Right lobe of liver (tissue), 6 donors: ENCODE results near the gene ANO2. TPM values are rescaled to one million over a fixed set of nuclear protein-coding genes. Genes with fewer than 3 reads are reported as not detected.

ENCODE experiments used
- ATAC-seq, 4 donors: fragments of 200-7000 bp; cut with Tn5 transposase; one replicate each; pipeline ENCODE4 v1.9.1; 2020; ENCODE audit warnings: mild to moderate bottlenecking in 4 of 4, moderate library complexity in 4 of 4
- DNase-seq, 3 donors: peaks; one replicate each; pipeline ENCODE4 v3.0.0-alpha.2; 2020
- H3K27ac ChIP-seq, 3 donors: fragments of 200-600 bp; one replicate each; pipeline ENCODE4 v1.8.0; 2022
- H3K27me3 ChIP-seq, 2 donors: fragments of 200-600 bp; one replicate each; pipeline ENCODE4 v1.8.0; 2022
- H3K36me3 ChIP-seq, 4 donors: fragments of 200-600 bp; sonication (generic) in 1 of 4; one replicate each; pipeline versions ENCODE4 v1.5.1 to v1.8.0; 2017 to 2022; ENCODE audit warnings: control low read depth in 1 of 4
- H3K4me1 ChIP-seq, 4 donors: fragments of 200-600 bp; sonication (generic) in 1 of 4; one replicate each; pipeline versions ENCODE4 v1.5.1 to v1.8.0; 2017 to 2022; ENCODE audit warnings: control low read depth in 1 of 4
- H3K4me3 ChIP-seq, 3 donors: fragments of 200-600 bp; one replicate each; pipeline ENCODE4 v1.8.0; 2022
- H3K9me3 ChIP-seq, 4 donors: fragments of 200-600 bp; sonication (generic) in 1 of 4; one replicate each; pipeline versions ENCODE4 v1.5.1 to v1.8.0; 2017 to 2022; ENCODE audit warnings: control low read depth in 1 of 4
- CTCF ChIP-seq, 4 donors: fragments of 200-600 bp in 3 of 4; fragments of 450-650 bp in 1 of 4; IDR thresholded peaks; one replicate each; pipeline versions ENCODE4 v1.5.1 to v1.8.0; 2016 to 2022; ENCODE audit warnings: antibody characterized with exemption in 4 of 4, mild to moderate bottlenecking in 2 of 4
- POLR2A ChIP-seq: fragments of 450-650 bp; IDR thresholded peaks from one replicate; pipeline ENCODE4 v1.6.1; 2017; ENCODE audit warnings: antibody characterized with exemption, mild to moderate bottlenecking
- WGBS: methylation state at CpG from one replicate; pipeline ENCODE4 v1.1.6; 2018; ENCODE audit warnings: low coverage, low lambda C conversion rate; ENCODE audit not compliant: insufficient coverage; ENCODE audit errors: missing lambda C conversion rate; 5-methylcytosine and 5-hydroxymethylcytosine counted together
- intact Hi-C, 2 donors: fragments of 100-400 bp; cut with DNase I; formaldehyde crosslinking; loops; one replicate each; pipeline versions ENCODE4 v1.11.2 to v1.14.1; 2022
- total RNA-seq, 6 experiments: library from RNA; depleted of rRNA in 2 of 6; stranded (reverse); fragments of >200 nt in 2 of 6; fragmentation: NEBNext Ultra II Directional in 3 of 6; extraction: Animal tissue kit (Norgen Biotek cat#: 25700) in 3 of 6; gene quantifications; one replicate each; pipeline versions ENCODE4 v1.1.0 to v1.2.4, GENCODE V29; 2016 to 2023
- donor health status: DM: no; HTN: yes; CAD: no.
- donor health status: DM: no; HTN: no; CAD: no.
- donor health status: DM: no; HTN: no; CAD: no.
- donor health status: DM: no; HTN: yes; CAD: no.
- donor health status: DM: no; HTN: yes; CAD: no.

Gene ANO2
- total RNA-seq, 6 experiments from 2014 or later = 0.06 to 0.89 (median 0.32) TPM; not detected in 1

GRCh38 chr12:5633106-5633505 lies 312.0 kb downstream of the ANO2 start:
- TF ChIP-seq CTCF (IDR thresholded peaks at IDR 0.05) (no peak), POLR2A (no peak)
- intact Hi-C loops = no loop called here
- Histone ChIP-seq H3K27me3 (no peaks in the 10 kb centered on the region), H3K36me3 (no peaks in the 10 kb centered on the region), H3K27ac (no peak overlapping the region), H3K9me3 (no peaks in the 10 kb centered on the region), H3K4me3 (no peak overlapping the region), H3K4me1 (no peaks in the 10 kb centered on the region)
- ATAC-seq (no peak), DNase-seq (no peak)
- WGBS = 79% methylated on average over 2 of the region's 3 CpGs

DNA sequence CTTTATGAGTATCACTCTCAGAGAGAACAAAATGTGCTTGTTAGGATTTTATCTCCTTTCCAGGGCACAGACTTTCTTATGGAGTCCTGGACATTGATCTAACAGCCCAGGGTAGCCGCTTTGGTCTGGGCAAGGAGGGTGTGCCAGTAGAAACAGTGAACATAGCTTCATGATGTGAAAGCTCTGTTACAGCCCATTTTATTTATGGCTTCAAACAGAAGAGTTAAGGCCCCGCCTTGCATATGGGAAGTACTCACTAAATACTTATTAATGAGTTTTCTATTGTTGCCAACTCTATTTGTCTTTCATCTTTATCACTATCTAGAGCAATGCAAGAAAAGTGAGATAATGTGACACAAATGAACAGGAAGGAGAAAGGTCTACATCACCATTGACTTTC lies 312.6 kb downstream of the ANO2 start:
- DNase-seq (no peak), ATAC-seq (no peak)
- intact Hi-C loops = no loop called here
- Histone ChIP-seq H3K4me1 (no peaks in the 10 kb centered on the region), H3K27ac (no peak overlapping the region), H3K4me3 (no peak overlapping the region), H3K36me3 (no peaks in the 10 kb centered on the region), H3K9me3 (no peaks in the 10 kb centered on the region), H3K27me3 (no peaks in the 10 kb centered on the region)
- TF ChIP-seq POLR2A (no peak), CTCF (IDR thresholded peaks at IDR 0.05) (no peak)
- WGBS = 74% methylated on average over 2 of the region's 2 CpGs

DNA sequence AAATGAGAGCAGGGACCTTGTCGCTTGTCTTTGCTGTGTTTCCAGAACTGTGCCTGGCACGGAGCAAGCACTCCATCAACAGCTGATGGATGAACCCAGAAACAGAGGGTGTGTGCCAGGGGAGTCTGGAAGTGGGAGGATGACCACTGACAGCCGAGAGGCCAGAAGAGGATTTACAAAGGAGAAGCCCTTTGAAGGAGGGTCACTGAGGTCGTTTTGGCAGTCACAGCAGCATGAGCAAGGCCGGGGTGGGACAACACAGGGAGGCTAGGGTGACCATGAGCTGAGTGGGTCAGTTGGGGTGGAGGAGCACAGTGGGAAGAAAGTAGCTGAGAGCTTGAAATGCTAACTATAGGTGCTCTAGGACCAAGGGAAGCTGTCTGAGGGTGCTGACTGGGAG lies 313.6 kb downstream of the ANO2 start:
- ATAC-seq (no peak), DNase-seq (no peak)
- H3K4me1 ChIP-seq = no peaks in the 10 kb centered on the region
- H3K36me3 ChIP-seq = no peaks in the 10 kb centered on the region
- TF ChIP-seq POLR2A (no peak), CTCF (IDR thresholded peaks at IDR 0.05) (no peak)
- 38% methylated on average over 5 of the region's 5 CpGs for WGBS
- intact Hi-C loops = no loop called here
- no peaks in the 10 kb centered on the region for H3K27me3 ChIP-seq
- H3K9me3 ChIP-seq = no peaks in the 10 kb centered on the region
- no peak overlapping the region for H3K27ac ChIP-seq
- H3K4me3 ChIP-seq = no peak overlapping the region

- no peaks in the 10 kb centered on the region for H3K27me3 ChIP-seq
- DNase-seq (no peak), ATAC-seq (no peak)
- H3K4me1 ChIP-seq = no peaks in the 10 kb centered on the region
- 61% methylated on average over 2 of the region's 4 CpGs for WGBS
- H3K4me3 ChIP-seq = no peak overlapping the region
- no peak overlapping the region for H3K27ac ChIP-seq
- intact Hi-C loops = no loop called here
- no peaks in the 10 kb centered on the region for H3K36me3 ChIP-seq
- no peaks in the 10 kb centered on the region for H3K9me3 ChIP-seq
- TF ChIP-seq POLR2A = no peak
- TF ChIP-seq CTCF (IDR thresholded peaks at IDR 0.05) = no peak
These were observed 314.3 kb downstream of the ANO2 start for GRCh38 chr12:5630726-5631125.

DNA sequence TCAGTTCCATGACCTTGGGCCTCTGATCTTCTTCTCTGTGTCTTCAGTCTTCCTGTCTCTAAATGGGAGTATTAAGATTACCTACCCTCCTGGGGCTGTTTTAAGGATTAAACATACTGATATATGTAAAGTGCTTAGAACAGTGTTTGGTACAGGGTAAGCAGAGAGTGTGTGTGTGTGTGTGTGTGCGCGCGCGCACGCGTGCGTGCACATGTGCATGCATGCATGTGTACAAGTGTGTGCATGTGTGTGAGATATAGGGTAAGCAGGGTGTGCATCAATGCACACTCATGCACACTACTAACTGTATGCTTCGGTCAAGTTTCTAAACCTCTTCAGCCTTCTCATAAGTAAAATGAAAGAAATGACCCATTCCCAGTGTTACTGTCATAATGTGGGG lies 316.6 kb downstream of the ANO2 start:
- 97% methylated on average over 7 of the region's 8 CpGs for WGBS
- no peak overlapping the region for H3K4me3 ChIP-seq
- H3K4me1 ChIP-seq = no peaks in the 10 kb centered on the region
- H3K9me3 ChIP-seq = no peaks in the 10 kb centered on the region
- intact Hi-C loops = no loop called here
- H3K36me3 ChIP-seq = no peaks in the 10 kb centered on the region
- ATAC-seq = no peak
- DNase-seq = no peak
- H3K27ac ChIP-seq = no peak overlapping the region
- H3K27me3 ChIP-seq = no peaks in the 10 kb centered on the region
- no peak for TF ChIP-seq CTCF (IDR thresholded peaks at IDR 0.05)
- TF ChIP-seq POLR2A = no peak
